H9 (cell line): ENCODE data around the gene RASGRF2. TPM values are rescaled to one million over a fixed set of nuclear protein-coding genes. Genes with fewer than 3 reads are reported as not detected.

Source experiments
- DNase-seq: peaks from one replicate; pipeline ENCODE4 v3.0.0-alpha.2; 2017
- H2AFZ ChIP-seq: one replicate; pipeline ENCODE4 v1.6.1; 2013; ENCODE audit warnings: mild to moderate bottlenecking, low read length, control low read depth, moderate library complexity
- H2AK5ac ChIP-seq: 2 replicates; pipeline ENCODE4 v1.6.1; 2013; ENCODE audit warnings: low read length, control low read depth, mixed read lengths; ENCODE audit not compliant: insufficient read length
- H2BK120ac ChIP-seq: one replicate; pipeline ENCODE4 v1.6.1; 2013; ENCODE audit warnings: low read depth, mild to moderate bottlenecking, low read length, control low read depth, inconsistent platforms; ENCODE audit not compliant: poor library complexity, severe bottlenecking
- H2BK12ac ChIP-seq: 2 replicates; pipeline ENCODE4 v1.6.1; 2013; ENCODE audit warnings: low read length, control low read depth, mixed read lengths, low read depth; ENCODE audit not compliant: insufficient read length
- H2BK15ac ChIP-seq: 2 replicates; pipeline ENCODE4 v1.6.1; 2013; ENCODE audit warnings: low read depth, low read length, control low read depth
- H2BK20ac ChIP-seq: one replicate; pipeline ENCODE4 v1.6.1; 2013; ENCODE audit warnings: low read depth, mild to moderate bottlenecking, low read length, control low read depth, inconsistent platforms; ENCODE audit not compliant: poor library complexity, severe bottlenecking
- H2BK5ac ChIP-seq: 2 replicates; pipeline ENCODE4 v1.6.1; 2013; ENCODE audit warnings: low read length, control low read depth, mixed read lengths; ENCODE audit not compliant: insufficient read length
- H3K14ac ChIP-seq: 2 replicates; pipeline ENCODE4 v1.6.1; 2013; ENCODE audit warnings: low read length, control low read depth; ENCODE audit not compliant: insufficient read depth
- H3K18ac ChIP-seq: 2 replicates; pipeline ENCODE4 v1.6.1; 2013; ENCODE audit warnings: low read depth, mild to moderate bottlenecking, mixed read lengths, low read length, control low read depth; ENCODE audit not compliant: insufficient read length
- H3K23ac ChIP-seq: 2 replicates; pipeline ENCODE4 v1.6.1; 2013; ENCODE audit warnings: low read length, control low read depth, mixed read lengths, low read depth; ENCODE audit not compliant: insufficient read length
- H3K23me2 ChIP-seq: 2 replicates; pipeline ENCODE4 v1.6.1; 2013; ENCODE audit warnings: low read depth, mild to moderate bottlenecking, mixed read lengths, low read length, control low read depth; ENCODE audit not compliant: insufficient read length, poor library complexity, severe bottlenecking
- H3K27ac ChIP-seq: 2 replicates; pipeline ENCODE4 v1.5.1; 2013; ENCODE audit warnings: low read length, control low read depth, mixed read lengths, low read depth; ENCODE audit not compliant: insufficient read length
- H3K27me3 ChIP-seq: 2 replicates; pipeline ENCODE4 v1.6.1; 2013; ENCODE audit warnings: low read length, control low read depth, inconsistent platforms; ENCODE audit not compliant: insufficient read depth
- H3K4ac ChIP-seq: 2 replicates; pipeline ENCODE4 v1.6.1; 2013; ENCODE audit warnings: low read depth, mild to moderate bottlenecking, control low read depth, inconsistent platforms, low read length, moderate library complexity
- H3K4me1 ChIP-seq: 2 replicates; pipeline ENCODE4 v1.6.1; 2013; ENCODE audit warnings: low read length, control low read depth, inconsistent platforms; ENCODE audit not compliant: insufficient read depth
- H3K4me2 ChIP-seq: 2 replicates; pipeline ENCODE4 v1.6.1; 2013; ENCODE audit warnings: low read length, control low read depth, mixed read lengths; ENCODE audit not compliant: insufficient read length, insufficient read depth
- H3K56ac ChIP-seq: 2 replicates; pipeline ENCODE4 v1.6.1; 2013; ENCODE audit warnings: low read depth, mild to moderate bottlenecking, mixed read lengths, low read length, control low read depth; ENCODE audit not compliant: insufficient read length
- H3K79me1 ChIP-seq: 2 replicates; pipeline ENCODE4 v1.6.1; 2013; ENCODE audit warnings: low read depth, mild to moderate bottlenecking, moderate library complexity, low read length, control low read depth, inconsistent platforms; ENCODE audit not compliant: insufficient read depth, poor library complexity, severe bottlenecking
- H3K79me2 ChIP-seq: 2 replicates; pipeline ENCODE4 v1.6.1; 2013; ENCODE audit warnings: low read length, control low read depth, inconsistent platforms; ENCODE audit not compliant: insufficient read depth
- H3K9ac ChIP-seq: 2 replicates; pipeline ENCODE4 v1.6.1; 2013; ENCODE audit warnings: low read length, control low read depth, mixed read lengths; ENCODE audit not compliant: insufficient read length; ENCODE audit errors: extremely low read depth
- H3K9me3 ChIP-seq: one replicate; pipeline ENCODE4 v1.6.1; 2013; ENCODE audit warnings: low read depth, low read length, inconsistent platforms; ENCODE audit not compliant: control insufficient read depth
- H3T11ph ChIP-seq: one replicate; pipeline ENCODE4 v1.6.1; 2013; ENCODE audit warnings: mild to moderate bottlenecking, low read length, control low read depth, inconsistent platforms
- H4K20me1 ChIP-seq: one replicate; pipeline ENCODE4 v1.6.1; 2013; ENCODE audit not compliant: control insufficient read depth, insufficient read length, insufficient read depth
- H4K5ac ChIP-seq: 2 replicates; pipeline ENCODE4 v1.6.1; 2013; ENCODE audit warnings: low read depth, mild to moderate bottlenecking, mixed read lengths, low read length, control low read depth; ENCODE audit not compliant: insufficient read length
- H4K8ac ChIP-seq: replicated peaks from 2 replicates; pipeline ENCODE4 v1.6.1; 2013; ENCODE audit warnings: low read length, control low read depth, mixed read lengths, low read depth; ENCODE audit not compliant: insufficient read length
- H4K91ac ChIP-seq: 2 replicates; pipeline ENCODE4 v1.6.1; 2013; ENCODE audit warnings: low read depth, mild to moderate bottlenecking, moderate library complexity, mixed read lengths, low read length, control low read depth; ENCODE audit not compliant: insufficient read length
- H3K27ac Mint-ChIP-seq, 3 experiments: 2 replicates in 2 of 3; 3 replicates in 1 of 3; pipeline ENCODE4 v1.8.0; 2020 to 2021; ENCODE audit warnings: mixed read lengths in 3 of 3, mild to moderate bottlenecking in 1 of 3, moderate library complexity in 1 of 3
- H3K27me3 Mint-ChIP-seq: 2 replicates; pipeline ENCODE4 v1.8.0; 2021; ENCODE audit warnings: low read depth, mild to moderate bottlenecking, moderate library complexity, mixed read lengths
- H3K36me3 Mint-ChIP-seq, 3 experiments: 2 replicates in 2 of 3; 3 replicates in 1 of 3; pipeline ENCODE4 v1.8.0; 2020 to 2021; ENCODE audit warnings: low read depth in 3 of 3, mixed read lengths in 3 of 3; ENCODE audit not compliant: insufficient read depth in 1 of 3
- H3K4me1 Mint-ChIP-seq, 2 experiments: 2 replicates each; pipeline ENCODE4 v1.8.0; 2020; ENCODE audit warnings: mixed read lengths in 2 of 2
- H3K4me3 Mint-ChIP-seq, 2 experiments: 2 replicates in 1 of 2; 3 replicates in 1 of 2; pipeline ENCODE4 v1.8.0; 2020 to 2021; ENCODE audit warnings: mild to moderate bottlenecking in 2 of 2, mixed read lengths in 2 of 2, moderate library complexity in 1 of 2
- H3K9me3 Mint-ChIP-seq, 2 experiments: 2 replicates in 1 of 2; 3 replicates in 1 of 2; pipeline ENCODE4 v1.8.0; 2020; ENCODE audit warnings: mild to moderate bottlenecking in 2 of 2, mixed read lengths in 2 of 2, moderate library complexity in 1 of 2
- CTCF ChIP-seq: fragments of 200-600 bp; sonication (generic); conservative IDR thresholded peaks from 3 replicates; pipeline ENCODE4 v1.8.0; 2021; ENCODE audit warnings: antibody characterized with exemption, mild to moderate bottlenecking
- WGBS: extraction: QIAGEN DNeasy Blood & Tissue Kit; methylation state at CpG from one replicate; pipeline ENCODE4 v1.1.7; 2013; ENCODE audit warnings: missing lambda C conversion rate, low lambda C conversion rate, mixed read lengths; ENCODE audit not compliant: insufficient read length; ENCODE audit errors: extremely low coverage; 5-methylcytosine and 5-hydroxymethylcytosine counted together
- total RNA-seq: library from RNA; stranded (reverse); gene quantifications from 2 replicates; pipeline ENCODE4 v1.2.1, GENCODE V29; 2021

Gene RASGRF2
- total RNA-seq, 1 experiment from 2014 or later = 13.5 TPM

- Mint-ChIP-seq H3K9me3 (no peaks in the 10 kb centered on the region; a peak in 1 of 5 replicates), H3K4me1 (peaks cover 36 to 55% of the 10 kb centered on the region in 2 experiments), H3K27me3 (no peaks in the 10 kb centered on the region), H3K36me3 (no peaks in the 10 kb centered on the region), H3K4me3 (no peak overlapping the region), H3K27ac (peak overlapping the region in 2 of 3 experiments; percentile 31 to 37; a peak in 2 of 7 replicates)
- Histone ChIP-seq H3K14ac (no peak overlapping the region), H3T11ph (no peak overlapping the region), H2BK120ac (no peak overlapping the region), H4K5ac (no peak overlapping the region), H3K23me2 (no peaks in the 10 kb centered on the region), H4K91ac (peak overlapping the region; percentile 6), H3K9ac (no peak overlapping the region), H2BK20ac (no peak overlapping the region), H3K79me2 (peaks cover 2% of the 10 kb centered on the region; the same call in 1 of the 2 replicates), H3K27ac (no peak overlapping the region), H2BK5ac (peak overlapping the region; percentile 92), H3K4me2 (no peak overlapping the region), H2AK5ac (peak overlapping the region; percentile 14), H3K79me1 (peaks cover 3% of the 10 kb centered on the region), H4K8ac (no peak overlapping the region), H3K4me1 (peaks cover 18% of the 10 kb centered on the region; the same call in 1 of the 2 replicates), H3K27me3 (no peaks in the 10 kb centered on the region), H3K18ac (no peak overlapping the region), H2BK12ac (no peak overlapping the region), H3K4ac (no peak overlapping the region), H3K9me3 (no peaks in the 10 kb centered on the region), H4K20me1 (no peaks in the 10 kb centered on the region), H2AFZ (no peak overlapping the region), H3K56ac (no peak overlapping the region), H2BK15ac (no peak overlapping the region), H3K23ac (no peak overlapping the region)
- WGBS = no CpG with 5 or more reads among the region's 7 CpGs
- TF ChIP-seq CTCF = no peak
- DNase-seq = no peak
Measured at GRCh38 chr5:80987078-80987766, 27.1 kb downstream of the RASGRF2 start.
